ENCODE data around the gene CCDC90B. TPM values are rescaled to one million over a fixed set of nuclear protein-coding genes. Genes with fewer than 3 reads are reported as not detected.

The CCDC90B gene
- total and polyA plus RNA-seq, 2 donors (not counting 3 experiments of a cell fraction or from before 2014, with no cell fraction given): 24.3 to 45.8 TPM

- POLR2A ChIA-PET: no interaction called here
- BruUV-seq (replicated peaks): no TSS peak
- no peak for TF ChIP-seq EZH2 (IDR thresholded peaks at IDR 0.05; ENCODE audit: borderline replicate concordance, low read depth, low read length, severe bottlenecking)
- TF ChIP-seq POLR2AphosphoS5 (IDR thresholded peaks at IDR 0.05; ENCODE audit: insufficient read depth, low read depth, low read length): no peak
- no peak for TF ChIP-seq MAX (IDR thresholded peaks at IDR 0.05; ENCODE audit: insufficient read depth, insufficient read length)
- TF ChIP-seq POLR2A (IDR thresholded peaks at IDR 0.05; ENCODE audit: low read depth, low read length): no peak
- TF ChIP-seq CTCF (IDR thresholded peaks at IDR 0.05; ENCODE audit: extremely low read depth in 1 of 2, insufficient read depth in 1 of 2, low read depth in 1 of 2, low read length in 2 of 2): no peak
- no peak for TF ChIP-seq FOS (IDR thresholded peaks at IDR 0.05; ENCODE audit: borderline replicate concordance, insufficient read depth, low read length)
- no peak for TF ChIP-seq MYC (IDR thresholded peaks at IDR 0.05; ENCODE audit: low read depth, low read length)
- TF ChIP-seq JUN (IDR thresholded peaks at IDR 0.05; ENCODE audit: borderline replicate concordance, insufficient read depth, insufficient read length, low read depth): no peak
- no peak for TF ChIP-seq GATA2 (IDR thresholded peaks at IDR 0.05; ENCODE audit: insufficient read depth, insufficient read length, low read depth, low read length)
- Histone ChIP-seq H3K36me3 (ENCODE audit: control insufficient read depth in 2 of 2, extremely low read depth in 1 of 2, insufficient read depth in 2 of 2, low read length in 2 of 2) (no peaks in the 10 kb centered on the region), H3K9ac (replicated peaks; ENCODE audit: extremely low read depth, insufficient read depth, low read length) (no peak overlapping the region), H3K27me3 (ENCODE audit: control insufficient read depth in 2 of 2, insufficient read depth in 2 of 2, low read length in 2 of 2) (no peaks in the 10 kb centered on the region), H3K79me2 (ENCODE audit: control insufficient read depth, insufficient read depth, low read length) (no peaks in the 10 kb centered on the region), H3K9me3 (replicated peaks; ENCODE audit: control insufficient read depth, insufficient read depth, low read length) (no peaks in the 10 kb centered on the region), H4K20me1 (replicated peaks; ENCODE audit: control insufficient read depth, extremely low read depth, insufficient read depth, low read length) (no peaks in the 10 kb centered on the region), H3K4me1 (ENCODE audit: control insufficient read depth, extremely low read depth, insufficient read depth, low read length) (no peaks in the 10 kb centered on the region), H2AFZ (ENCODE audit: low read depth, low read length) (no peak overlapping the region), H3K4me3 (replicated peaks in 1 of 3; ENCODE audit: insufficient read depth in 1 of 3, low read depth in 1 of 3, low read length in 3 of 3) (no peak overlapping the region), H3K9me1 (replicated peaks; ENCODE audit: control insufficient read depth, extremely low read depth, insufficient read depth, low read length) (no peaks in the 10 kb centered on the region), H3K4me2 (ENCODE audit: insufficient read depth, low read length) (no peak overlapping the region), H3K27ac (ENCODE audit: insufficient read depth, low read depth, low read length) (no peak overlapping the region)
- intact Hi-C loops (cut with micrococcal nuclease): no loop called here
- CTCF ChIA-PET: interaction anchor here (1.8 to 2.5 kb wide), 3 partner anchors 9 to 439 kb away, joined by 9 to 22 read pairs (median 9); no protein-coding TSS in a partner anchor
- FAIRE-seq (no peak), DNase-seq (ENCODE audit: low read depth, low spot score) (no peak)
- dilution Hi-C loops (cut with MboI; ENCODE audit: extremely low pct_ligation_motif_present, low sequenced_read_pairs): no loop called here
Observed at GRCh38 chr11:83306200-83307080, 20.3 kb upstream of the CCDC90B start.
